ENCODE data around the gene PCMTD2.
"Not testable (repeated sequence)": the region's sequence is repeated elsewhere in the genome, so short reads cannot be mapped to it uniquely, and the experiment has no call there.

The PCMTD2 gene

GRCh38 chr20:64258071-64258823 is 2.7 kb downstream of the PCMTD2 start:
- DNase-seq: no peak

- no peak for DNase-seq
Observed at GRCh38 chr20:64260239-64260638, 4.7 kb downstream of the PCMTD2 start.

GRCh38 chr20:64261138-64261537 is 5.6 kb downstream of the PCMTD2 start:
- no peak for DNase-seq

GRCh38 chr20:64264091-64264490 is 8.5 kb downstream of the PCMTD2 start:
- no peak for DNase-seq

- no peak for DNase-seq
Observed at GRCh38 chr20:64265201-64265600, 9.7 kb downstream of the PCMTD2 start.

- no peak for DNase-seq
Observed at GRCh38 chr20:64266988-64267387, 11.4 kb downstream of the PCMTD2 start.

GRCh38 chr20:64268174-64268573 is 12.6 kb downstream of the PCMTD2 start:
- no peak for DNase-seq

GRCh38 chr20:64269604-64270411 is 14.3 kb downstream of the PCMTD2 start:
- DNase-seq: no peak

- no peak for DNase-seq
Observed at GRCh38 chr20:64271636-64272035, 16.1 kb downstream of the PCMTD2 start.

- no peak for DNase-seq
Observed at GRCh38 chr20:64273109-64273508, 17.6 kb downstream of the PCMTD2 start.

- no peak for DNase-seq
Observed at GRCh38 chr20:64276817-64277216, 21.3 kb downstream of the PCMTD2 start.

- DNase-seq: no peak
Observed at GRCh38 chr20:64277571-64278316, 22.2 kb downstream of the PCMTD2 start.

GRCh38 chr20:64278317-64278681 is 22.8 kb downstream of the PCMTD2 start:
- DNase-seq: no peak

GRCh38 chr20:64279826-64280459 is 24.4 kb downstream of the PCMTD2 start:
- DNase-seq: no peak

GRCh38 chr20:64280460-64280843 is 24.9 kb downstream of the PCMTD2 start:
- DNase-seq: no peak

GRCh38 chr20:64283646-64284045 is 28.1 kb downstream of the PCMTD2 start:
- DNase-seq: no peak

- peak; percentile 82 to 93 for DNase-seq
Observed at GRCh38 chr20:64285579-64286446, 30.3 kb downstream of the PCMTD2 start.

- not testable (repeated sequence) for DNase-seq
Observed at GRCh38 chr20:64286447-64287263, 31.1 kb downstream of the PCMTD2 start.

GRCh38 chr20:64287264-64287590 is 31.7 kb downstream of the PCMTD2 start:
- DNase-seq: not testable (repeated sequence)

GRCh38 chr20:64292167-64292566 is 36.6 kb downstream of the PCMTD2 start:
- DNase-seq: not testable (repeated sequence)

- not testable (repeated sequence) for DNase-seq
Observed at GRCh38 chr20:64303086-64303485, 47.5 kb downstream of the PCMTD2 start.

Data from SHP77 (cell line).